Measurements from ENCODE around the gene PRKAG1.

PRKAG1 gene

GRCh38 chr12:49050507-49051372, 32.2 kb upstream of the PRKAG1 start:
- no peak for DNase-seq

GRCh38 chr12:49049566-49050224, 31.1 kb upstream of the PRKAG1 start:
- DNase-seq = peak in 1 of 56 donors; percentile 2

GRCh38 chr12:49048953-49049352, 30.4 kb upstream of the PRKAG1 start:
- no peak for DNase-seq

- DNase-seq = no peak
Measured at GRCh38 chr12:49046129-49046895, 27.7 kb upstream of the PRKAG1 start.

- no peak for DNase-seq
Measured at GRCh38 chr12:49044660-49045059, 26.1 kb upstream of the PRKAG1 start.

- DNase-seq = peak in 23 of 56 donors; percentile 4 to 66 (median 29)
Measured at GRCh38 chr12:49043856-49044258, 25.3 kb upstream of the PRKAG1 start.

GRCh38 chr12:49043241-49043640, 24.7 kb upstream of the PRKAG1 start:
- no peak for DNase-seq

- no peak for DNase-seq
Measured at GRCh38 chr12:49041881-49042484, 23.4 kb upstream of the PRKAG1 start.

- no peak for DNase-seq
Measured at GRCh38 chr12:49041036-49041880, 22.7 kb upstream of the PRKAG1 start.

- no peak for DNase-seq
Measured at GRCh38 chr12:49040364-49040855, 21.8 kb upstream of the PRKAG1 start.

- no peak for DNase-seq
Measured at GRCh38 chr12:49039421-49040363, 21.1 kb upstream of the PRKAG1 start.

GRCh38 chr12:49038291-49038955, 19.8 kb upstream of the PRKAG1 start:
- DNase-seq = no peak

- DNase-seq = no peak
Measured at GRCh38 chr12:49037947-49038237, 19.3 kb upstream of the PRKAG1 start.

GRCh38 chr12:49037111-49037946, 18.8 kb upstream of the PRKAG1 start:
- no peak for DNase-seq

- DNase-seq = no peak
Measured at GRCh38 chr12:49036029-49036428, 17.5 kb upstream of the PRKAG1 start.

- DNase-seq = no peak
Measured at GRCh38 chr12:49034286-49034622, 15.7 kb upstream of the PRKAG1 start.

- DNase-seq = peak in 7 of 56 donors; percentile 20 to 44 (median 26)
Measured at GRCh38 chr12:49033611-49034285, 15.2 kb upstream of the PRKAG1 start.
